GM12878 (cell line): ENCODE measurements around the gene SLC25A15. TPM values are rescaled to one million over a fixed set of nuclear protein-coding genes. Genes with fewer than 3 reads are reported as not detected.
A peak's percentile ranks its signal among the peaks of the same experiment; 100 is the strongest.

Experiments used
- ATAC-seq: fragments of 200-7000 bp; cut with Tn5 transposase; 3 replicates; pipeline ENCODE4 v1.9.1; 2020; ENCODE audit warnings: mild to moderate bottlenecking, moderate library complexity
- Bru-seq: library from RNA; stranded (reverse); fragments of 400-500 nt; gene quantifications from one replicate; lab custom pipeline; 2021; lab: Mats Ljungman, UMichigan
- BruChase-seq, 2 experiments: library from RNA; stranded (reverse); fragments of 400-500 nt; gene quantifications; one replicate each; lab custom pipeline; 2021; lab: Mats Ljungman, UMichigan
- BruUV-seq: library from RNA; stranded (reverse); fragments of 400-500 nt; replicated peaks from 2 replicates; lab custom pipeline; 2021; lab: Mats Ljungman, UMichigan
- CTCF ChIA-PET: fragments of 300-600 bp; sonication (Branson Sonifier 250); formaldehyde crosslinking; extraction: SDS; loops from one replicate; lab custom pipeline; 2021; ENCODE audit warnings: inconsistent platforms; lab: Yijun Ruan, JAX
- POLR2A ChIA-PET: fragments of 350-600 bp; formaldehyde crosslinking; extraction: SDS; loops from one replicate; lab custom pipeline; 2021; ENCODE audit warnings: inconsistent platforms; lab: Charles Lee
- RAD21 ChIA-PET: fragments of 300-600 bp; sonication (Branson Sonifier 250); formaldehyde crosslinking; loops from one replicate; lab custom pipeline; 2023; ENCODE audit warnings: antibody characterized with exemption; ENCODE audit not compliant: unreplicated experiment; lab: Charles Lee
- SMC1A ChIA-PET: fragments of 300-600 bp; sonication (Branson Sonifier 250); formaldehyde crosslinking; loops from one replicate; lab custom pipeline; 2023; ENCODE audit not compliant: unreplicated experiment, uncharacterized antibody; lab: Charles Lee
- DNase-seq: peaks from one replicate; pipeline ENCODE4 v3.0.0-alpha.2; 2011; ENCODE audit warnings: low read depth, low spot score
- FAIRE-seq: peaks from 3 replicates; lab custom pipeline; 2011; peaks lifted over from hg19 to GRCh38; lab: Jason Lieb, UNC
- H2AFZ ChIP-seq: 2 replicates; pipeline ENCODE4 v1.6.0; 2011; ENCODE audit warnings: low read depth, low read length, control low read depth; ENCODE audit not compliant: control insufficient read depth
- H3K27ac ChIP-seq: 2 replicates; pipeline ENCODE4 v1.5.1; 2011; ENCODE audit warnings: control low read depth; ENCODE audit not compliant: control insufficient read depth, insufficient read depth
- H3K27me3 ChIP-seq, 2 experiments: replicated peaks in 1 of 2; 2 replicates each; pipeline versions ENCODE4 v1.6.0 to v1.6.1; 2011; ENCODE audit warnings: low read length in 1 of 2; ENCODE audit not compliant: control insufficient read depth in 2 of 2, insufficient read depth in 2 of 2
- H3K36me3 ChIP-seq, 2 experiments: 2 replicates each; pipeline ENCODE4 v1.5.1; 2011; ENCODE audit warnings: low read length in 1 of 2; ENCODE audit not compliant: control insufficient read depth in 2 of 2, insufficient read depth in 2 of 2
- H3K4me1 ChIP-seq: 2 replicates; pipeline ENCODE4 v1.6.1; 2011; ENCODE audit warnings: mild to moderate bottlenecking, low read length, moderate library complexity, mixed read lengths; ENCODE audit not compliant: control insufficient read depth, insufficient read depth
- H3K4me2 ChIP-seq: 2 replicates; pipeline ENCODE4 v1.6.0; 2011; ENCODE audit warnings: control low read depth; ENCODE audit not compliant: control insufficient read depth, insufficient read depth
- H3K4me3 ChIP-seq: fragments of 200-600 bp; sonication (generic); 2 replicates; pipeline ENCODE4 v1.5.1; 2016
- H3K79me2 ChIP-seq: 2 replicates; pipeline ENCODE4 v1.6.0; 2011; ENCODE audit warnings: low read length; ENCODE audit not compliant: control insufficient read depth, insufficient read depth
- H3K9ac ChIP-seq: 2 replicates; pipeline ENCODE4 v1.8.0; 2011; ENCODE audit warnings: low read length, control low read depth, mixed read lengths; ENCODE audit not compliant: control insufficient read depth, insufficient read depth
- H3K9me3 ChIP-seq: replicated peaks from 3 replicates; pipeline ENCODE4 v1.5.1; 2011; ENCODE audit warnings: mild to moderate bottlenecking, low read length; ENCODE audit not compliant: control insufficient read depth, insufficient read depth
- H4K20me1 ChIP-seq: 2 replicates; pipeline ENCODE4 v1.6.0; 2011; ENCODE audit not compliant: control insufficient read depth, insufficient read depth
- BHLHE40 ChIP-seq, 2 experiments: fragments of 450-650 bp in 1 of 2; IDR thresholded peaks; 2 replicates each; pipeline ENCODE4 v1.6.1; 2011 to 2017; ENCODE audit warnings: low read depth in 2 of 2, borderline replicate concordance in 1 of 2, improper control_type of control experiment in 1 of 2, low read length in 1 of 2, mild to moderate bottlenecking in 1 of 2
- CBFB ChIP-seq: IDR thresholded peaks from 2 replicates; pipeline ENCODE4 v1.6.1; 2016; ENCODE audit warnings: antibody characterized with exemption, low read depth
- GATAD2B ChIP-seq: fragments of 450-650 bp; conservative IDR thresholded peaks from 2 replicates; pipeline ENCODE4 v1.6.1; 2017; ENCODE audit warnings: low read depth, mild to moderate bottlenecking, moderate library complexity
- IKZF2 ChIP-seq, 2 experiments: fragments of 450-650 bp; IDR thresholded peaks; 2 replicates each; pipeline ENCODE4 v1.6.1; 2017; ENCODE audit warnings: mild to moderate bottlenecking in 2 of 2, moderate library complexity in 2 of 2
- IRF3 ChIP-seq: fragments of 450-650 bp; IDR thresholded peaks from 2 replicates; pipeline ENCODE4 v1.6.1; 2014; ENCODE audit warnings: mild to moderate bottlenecking
- LARP7 ChIP-seq: fragments of 450-650 bp; IDR thresholded peaks from 2 replicates; pipeline ENCODE4 v1.6.1; 2017; ENCODE audit warnings: mild to moderate bottlenecking
- MYC ChIP-seq: IDR thresholded peaks from 2 replicates; pipeline ENCODE4 v1.6.1; 2011; ENCODE audit warnings: mild to moderate bottlenecking, low read length, moderate library complexity, inconsistent platforms; ENCODE audit not compliant: insufficient read depth, insufficient replicate concordance, insufficient read length, severe bottlenecking
- PAX8 ChIP-seq: fragments of 450-650 bp; IDR thresholded peaks from 2 replicates; pipeline ENCODE4 v1.6.1; 2017; ENCODE audit warnings: mild to moderate bottlenecking, moderate library complexity
- RAD21 ChIP-seq: IDR thresholded peaks from 2 replicates; pipeline ENCODE4 v1.6.1; 2011; ENCODE audit warnings: mild to moderate bottlenecking, low read depth, low read length, moderate library complexity; ENCODE audit not compliant: insufficient read depth
- SMARCA5 ChIP-seq: fragments of 450-650 bp; IDR thresholded peaks from 2 replicates; pipeline ENCODE4 v1.6.1; 2017; ENCODE audit warnings: mild to moderate bottlenecking
- ZBED1 ChIP-seq: IDR thresholded peaks from 2 replicates; pipeline ENCODE4 v1.6.1; 2016; ENCODE audit warnings: borderline replicate concordance
- ZNF217 ChIP-seq: fragments of 450-650 bp; IDR thresholded peaks from 2 replicates; pipeline ENCODE4 v1.6.1; 2017; ENCODE audit warnings: antibody characterized with exemption, mild to moderate bottlenecking
- WGBS: methylation state at CpG from one replicate; pipeline ENCODE4 v1.1.6; 2016; ENCODE audit warnings: low lambda C conversion rate; ENCODE audit not compliant: insufficient replicate concordance, insufficient coverage; ENCODE audit errors: missing lambda C conversion rate; 5-methylcytosine and 5-hydroxymethylcytosine counted together
- in situ Hi-C: fragments of 300-500 bp; cut with MboI; formaldehyde crosslinking; loops from 9 replicates; pipeline ENCODE4 v1.14.3; 2018; ENCODE audit warnings: mixed read lengths
- intact Hi-C: fragments of 100-400 bp; cut with micrococcal nuclease; formaldehyde crosslinking; loops from one replicate; pipeline ENCODE4 v1.14.2; 2022; ENCODE audit not compliant: unreplicated experiment
- long read RNA-seq, 2 experiments: library from polyadenylated mRNA; unstranded; transcript quantifications; one replicate each; pipeline ENCODE4 v2.0.0, GENCODE V29; 2019 to 2020
- polyA minus RNA-seq, 3 experiments: library from RNA; depleted of rRNA, polyadenylated mRNA; stranded (reverse); fragments of >200 nt; gene quantifications; 2 replicates each; pipeline ENCODE4 v1.2.3, GENCODE V29; 2011
- polyA plus RNA-seq, 11 experiments: library from polyadenylated mRNA; depleted of rRNA in 4 of 11; unstranded in 6 of 11; stranded (reverse) in 5 of 11; fragments of >200 nt; fragmentation: Nextera tagmentation in 4 of 11; fragmentation: Illumina TruSeq in 1 of 11; extraction: Ambion mirVana in 4 of 11; extraction: Trizol in 1 of 11; gene quantifications; 1 replicate in 1 of 11; 2 replicates in 10 of 11; pipeline versions ENCODE4 v1.2.1 to v1.2.3, GENCODE V29; 2011 to 2016; ENCODE audit warnings: inconsistent platforms in 2 of 11, missing spikeins in 2 of 11, low read depth in 1 of 11
- total RNA-seq, 4 experiments: library from RNA; depleted of rRNA in 3 of 4; stranded (reverse); fragments of >200 nt in 3 of 4; fragmentation: Illumina TruSeq in 1 of 4; extraction: Trizol in 1 of 4; gene quantifications; 2 replicates each; pipeline versions ENCODE4 v1.2.1 to v1.2.3, GENCODE V29; 2013 to 2021
- TF ChIP-seq, protein P1 (sequence below), 3 experiments: IDR thresholded peaks in 2 of 3; conservative IDR thresholded peaks in 1 of 3; 2 replicates each; pipeline ENCODE4 v1.5.1; 2011; ENCODE audit warnings: low read depth in 3 of 3, low read length in 3 of 3, mild to moderate bottlenecking in 3 of 3, control low read depth in 2 of 3, moderate library complexity in 2 of 3, inconsistent platforms in 1 of 3, mixed read lengths in 1 of 3; ENCODE audit not compliant: control insufficient read depth in 2 of 3, insufficient read depth in 1 of 3; ENCODE audit errors: extremely low read depth in 1 of 3

The SLC25A15 gene
- 5.0 and 5.8 TPM in 2 replicates for total RNA-seq (2013; cell fraction: nucleolus; rRNA removed)
- total RNA-seq (2014; rRNA removed), result 20.6 and 25.0 TPM in 2 replicates
- 14.8 and 15.7 TPM in 2 replicates for total RNA-seq (2014; rRNA removed; fragmentation: Illumina TruSeq; extraction: Trizol)
- total RNA-seq (2021), result 16.0 and 18.5 TPM in 2 replicates
- polyA plus RNA-seq (2011; ENCODE audit: low read depth), result 2.3 TPM
- 9.1 and 11.6 TPM in 2 replicates for polyA plus RNA-seq (2011; rRNA removed)
- 7.8 and 8.6 TPM in 2 replicates for polyA plus RNA-seq (2011; cell fraction: cytosol; rRNA removed)
- 4.3 and 4.5 TPM in 2 replicates for polyA plus RNA-seq (2011; cell fraction: nucleus; rRNA removed)
- 5.1 and 6.8 TPM in 2 replicates for polyA plus RNA-seq (2012)
- 11.8 and 13.6 TPM in 2 replicates for polyA plus RNA-seq (2014; fragmentation: Illumina TruSeq; extraction: Trizol)
- 1 to 10 TPM; 2.7 to 3.6 TPM for polyA plus RNA-seq (2014; fragmentation: Nextera tagmentation; extraction: Ambion mirVana)
- polyA plus RNA-seq (2014; rRNA removed), result 14.6 and 15.1 TPM in 2 replicates
- 10 to 100 TPM; 19.6 to 20.5 TPM for polyA plus RNA-seq (2016; fragmentation: Nextera tagmentation; extraction: Ambion mirVana)
- polyA minus RNA-seq (2011; rRNA and poly(A)+ RNA removed), result 10.9 and 19.0 TPM in 2 replicates
- polyA minus RNA-seq (2011; cell fraction: cytosol; rRNA and poly(A)+ RNA removed), result 6.3 TPM in 2 replicates
- polyA minus RNA-seq (2011; cell fraction: nucleus; rRNA and poly(A)+ RNA removed), result 1.7 and 2.5 TPM in 2 replicates
- percentile 52 among the genes with signal in this experiment for Bru-seq, nascent RNA
- percentile 46 among the genes with signal in this experiment for BruChase-seq, experiment 1, labeled RNA remaining after a 6-hour chase
- BruChase-seq, experiment 2, labeled RNA remaining after a 2-hour chase, result percentile 48 among the genes with signal in this experiment
- long read RNA-seq, experiment 1, result 0 reads
- long read RNA-seq, experiment 2, transcript SLC25A15-201 (7 exons, 1,586 nt), result major isoform, 5 of 10 reads
- long read RNA-seq, experiment 2, partial matches to known transcripts, result 2 of 10 reads
- long read RNA-seq, experiment 2, other reads (novel, unspliced or antisense), result 3 of 10 reads

DNA sequence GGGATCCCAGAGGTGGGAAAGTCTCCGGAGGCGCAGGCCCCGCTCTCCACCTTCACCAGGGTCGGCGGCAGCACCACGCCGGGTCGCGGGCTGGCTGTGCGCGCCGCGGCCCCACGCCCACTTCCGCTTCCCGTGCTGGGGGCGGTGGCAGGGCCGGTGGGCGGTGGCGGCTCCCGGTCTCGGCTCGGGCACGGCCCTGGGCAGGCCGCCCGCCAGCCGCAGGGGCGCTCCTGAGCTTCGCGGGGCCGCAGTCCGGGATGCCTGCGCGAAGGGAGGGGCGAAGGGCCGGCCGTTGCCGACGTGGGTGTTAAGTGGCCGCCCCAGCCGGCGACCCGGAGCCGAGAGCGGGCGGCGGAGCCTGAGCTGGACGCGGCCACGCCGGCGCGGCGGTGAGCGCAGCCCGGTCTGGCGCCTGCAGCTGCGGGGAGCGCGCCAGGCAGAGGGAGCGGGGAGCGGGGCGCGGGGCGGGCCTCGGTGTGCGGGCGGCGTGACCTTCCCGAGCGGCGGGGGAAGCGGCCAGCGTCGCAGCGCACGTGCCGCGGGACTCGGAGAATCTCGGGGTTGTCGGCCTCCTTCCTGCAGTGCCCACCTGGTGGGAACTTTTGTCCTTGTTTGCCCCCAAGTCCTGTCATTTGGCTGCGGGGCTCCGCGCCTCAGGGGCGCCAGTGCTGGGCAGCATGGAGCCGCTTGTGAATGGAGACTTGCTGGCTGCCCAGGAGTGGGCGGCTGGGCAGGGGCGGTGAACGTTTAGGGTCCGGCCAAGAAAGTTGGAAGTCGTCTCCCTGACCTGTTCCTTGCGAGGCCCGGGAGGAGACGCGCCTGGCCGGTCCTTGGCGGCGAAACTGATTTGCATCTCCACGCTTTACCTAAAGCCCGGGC, at the start of gene SLC25A15:
TSS of gene SLC25A15 (plus strand) at position 337 of the 879 bp plus-strand sequence. CDS start 3,616 bp downstream, outside the sequence.
- Histone ChIP-seq H3K9ac (peak within 1 kb of the TSS; percentile 82), H3K27me3 (no peaks in the 10 kb centered on the region), H2AFZ (peak within 1 kb of the TSS; percentile 94), H3K4me3 (peak within 1 kb of the TSS; percentile 83), H3K27ac (peak within 1 kb of the TSS; percentile 56), H3K79me2 (peaks cover 2% of the 10 kb centered on the region), H3K36me3 (no peaks in the 10 kb centered on the region), H4K20me1 (no peaks in the 10 kb centered on the region), H3K4me1 (peaks cover 17% of the 10 kb centered on the region), H3K9me3 (no peaks in the 10 kb centered on the region), H3K4me2 (peak within 1 kb of the TSS; percentile 96)
- FAIRE-seq, result no peak
- BruUV-seq, result no TSS peak
- ChIA-PET RAD21 (interaction anchor here (1.1 to 2.3 kb wide), 6 partner anchors 12 to 145 kb away, joined by 3 to 8 read pairs (median 4); no protein-coding TSS in a partner anchor), POLR2A (interaction anchor here (0.7 to 1.7 kb wide), 2 partner anchors 8 to 225 kb away, joined by 3 to 6 read pairs; no protein-coding TSS in a partner anchor), SMC1A (interaction anchor here (0.7 to 1.7 kb wide), 10 partner anchors 10 to 185 kb away, joined by 3 to 8 read pairs (median 3); no protein-coding TSS in a partner anchor), CTCF (interaction anchor here (0.8 to 5.0 kb wide), 10 partner anchors 12 to 473 kb away, joined by 3 to 36 read pairs (median 3); no protein-coding TSS in a partner anchor)
- intact Hi-C loops, result loop anchor here (5.0 kb wide), 1 partner anchor 133 kb away; no protein-coding TSS in a partner anchor
- in situ Hi-C loops, result loop anchor here (5.0 kb wide), 1 partner anchor 53 kb away; no protein-coding TSS in a partner anchor
- DNase-seq, result no peak
- WGBS, result under 1% methylated on average over 86 of the region's 101 CpGs
- ATAC-seq, result peak; percentile 94
- TF ChIP-seq ZBED1 (no peak), RAD21 (peak; percentile 42), PAX8 (no peak), GATAD2B (peak; percentile 99), IKZF2 (IDR thresholded peaks at IDR 0.05) (peak in 1 of 2 experiments; percentile 15; a peak in 1 of 4 replicates), BHLHE40 (IDR thresholded peaks at IDR 0.05; ENCODE audit: borderline replicate concordance in 1 of 2, low read depth in 2 of 2, low read length in 1 of 2) (peak; percentile 81 to 94), SMARCA5 (peak; percentile 91; the same call in 1 of the 2 replicates), CBFB (no peak), ZNF217 (peak; percentile 67), IRF3 (no peak), MYC (peak; percentile 51), LARP7 (peak; percentile 97)
- TF ChIP-seq, protein P1, sequence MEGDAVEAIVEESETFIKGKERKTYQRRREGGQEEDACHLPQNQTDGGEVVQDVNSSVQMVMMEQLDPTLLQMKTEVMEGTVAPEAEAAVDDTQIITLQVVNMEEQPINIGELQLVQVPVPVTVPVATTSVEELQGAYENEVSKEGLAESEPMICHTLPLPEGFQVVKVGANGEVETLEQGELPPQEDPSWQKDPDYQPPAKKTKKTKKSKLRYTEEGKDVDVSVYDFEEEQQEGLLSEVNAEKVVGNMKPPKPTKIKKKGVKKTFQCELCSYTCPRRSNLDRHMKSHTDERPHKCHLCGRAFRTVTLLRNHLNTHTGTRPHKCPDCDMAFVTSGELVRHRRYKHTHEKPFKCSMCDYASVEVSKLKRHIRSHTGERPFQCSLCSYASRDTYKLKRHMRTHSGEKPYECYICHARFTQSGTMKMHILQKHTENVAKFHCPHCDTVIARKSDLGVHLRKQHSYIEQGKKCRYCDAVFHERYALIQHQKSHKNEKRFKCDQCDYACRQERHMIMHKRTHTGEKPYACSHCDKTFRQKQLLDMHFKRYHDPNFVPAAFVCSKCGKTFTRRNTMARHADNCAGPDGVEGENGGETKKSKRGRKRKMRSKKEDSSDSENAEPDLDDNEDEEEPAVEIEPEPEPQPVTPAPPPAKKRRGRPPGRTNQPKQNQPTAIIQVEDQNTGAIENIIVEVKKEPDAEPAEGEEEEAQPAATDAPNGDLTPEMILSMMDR (IDR thresholded peaks at IDR 0.05 in 2 of 3, conservative IDR thresholded peaks at IDR 0.05 in 1 of 3; ENCODE audit: control insufficient read depth in 2 of 3, extremely low read depth in 1 of 3, insufficient read depth in 1 of 3, low read depth in 3 of 3, low read length in 3 of 3), result peak in 2 of 3 experiments; percentile 33 to 47; a peak in 3 of 6 replicates
